ENCODE data around the gene HAND2. TPM values are rescaled to one million over a fixed set of nuclear protein-coding genes. Genes with fewer than 3 reads are reported as not detected.

The HAND2 gene
- total and polyA plus RNA-seq, 2 experiments from 2014 or later, result 0.15 TPM; not detected in 1

- H3K27ac ChIP-seq (ENCODE audit: low read depth), result no peak overlapping the region
- H3K27ac Mint-ChIP-seq, result no peak overlapping the region
- H3K27me3 Mint-ChIP-seq (ENCODE audit: insufficient read depth, low read depth, poor library complexity), result peaks cover 27% of the 10 kb centered on the region
- no peaks in the 10 kb centered on the region for H3K36me3 Mint-ChIP-seq (ENCODE audit: low read depth)
- H3K36me3 ChIP-seq (ENCODE audit: insufficient read depth), result no peaks in the 10 kb centered on the region
- DNase-seq (ENCODE audit: low spot score) (no peak), ATAC-seq (no peak)
- no peaks in the 10 kb centered on the region for H3K9me2 ChIP-seq (ENCODE audit: insufficient read depth)
- peaks cover 32% of the 10 kb centered on the region for H3K4me1 Mint-ChIP-seq
- H3K4me2 ChIP-seq, result no peak overlapping the region
- H2AFZ ChIP-seq, result no peak overlapping the region
- TF ChIP-seq EZH2phosphoT487 (IDR thresholded peaks at IDR 0.05; ENCODE audit: unreplicated experiment) (no peak), ZNF331 (CRISPR knock-in tag; IDR thresholded peaks at IDR 0.05; ENCODE audit: low read depth) (no peak), NANOG (IDR thresholded peaks at IDR 0.05; ENCODE audit: borderline replicate concordance) (no peak), CTCF (conservative IDR thresholded peaks at IDR 0.05; ENCODE audit: low read depth in 2 of 2) (no peak), POLR2AphosphoS5 (IDR thresholded peaks at IDR 0.05; ENCODE audit: low read depth) (no peak), CREB1 (CRISPR knock-in tag; IDR thresholded peaks at IDR 0.05; ENCODE audit: low read depth) (no peak), EZH2 (IDR thresholded peaks at IDR 0.05; ENCODE audit: low read depth, unreplicated experiment) (no peak)
- TF ChIP-seq, protein P1, sequence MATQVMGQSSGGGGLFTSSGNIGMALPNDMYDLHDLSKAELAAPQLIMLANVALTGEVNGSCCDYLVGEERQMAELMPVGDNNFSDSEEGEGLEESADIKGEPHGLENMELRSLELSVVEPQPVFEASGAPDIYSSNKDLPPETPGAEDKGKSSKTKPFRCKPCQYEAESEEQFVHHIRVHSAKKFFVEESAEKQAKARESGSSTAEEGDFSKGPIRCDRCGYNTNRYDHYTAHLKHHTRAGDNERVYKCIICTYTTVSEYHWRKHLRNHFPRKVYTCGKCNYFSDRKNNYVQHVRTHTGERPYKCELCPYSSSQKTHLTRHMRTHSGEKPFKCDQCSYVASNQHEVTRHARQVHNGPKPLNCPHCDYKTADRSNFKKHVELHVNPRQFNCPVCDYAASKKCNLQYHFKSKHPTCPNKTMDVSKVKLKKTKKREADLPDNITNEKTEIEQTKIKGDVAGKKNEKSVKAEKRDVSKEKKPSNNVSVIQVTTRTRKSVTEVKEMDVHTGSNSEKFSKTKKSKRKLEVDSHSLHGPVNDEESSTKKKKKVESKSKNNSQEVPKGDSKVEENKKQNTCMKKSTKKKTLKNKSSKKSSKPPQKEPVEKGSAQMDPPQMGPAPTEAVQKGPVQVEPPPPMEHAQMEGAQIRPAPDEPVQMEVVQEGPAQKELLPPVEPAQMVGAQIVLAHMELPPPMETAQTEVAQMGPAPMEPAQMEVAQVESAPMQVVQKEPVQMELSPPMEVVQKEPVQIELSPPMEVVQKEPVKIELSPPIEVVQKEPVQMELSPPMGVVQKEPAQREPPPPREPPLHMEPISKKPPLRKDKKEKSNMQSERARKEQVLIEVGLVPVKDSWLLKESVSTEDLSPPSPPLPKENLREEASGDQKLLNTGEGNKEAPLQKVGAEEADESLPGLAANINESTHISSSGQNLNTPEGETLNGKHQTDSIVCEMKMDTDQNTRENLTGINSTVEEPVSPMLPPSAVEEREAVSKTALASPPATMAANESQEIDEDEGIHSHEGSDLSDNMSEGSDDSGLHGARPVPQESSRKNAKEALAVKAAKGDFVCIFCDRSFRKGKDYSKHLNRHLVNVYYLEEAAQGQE (IDR thresholded peaks at IDR 0.05; ENCODE audit: unreplicated experiment), result no peak
- no peaks in the 10 kb centered on the region for H3F3A ChIP-seq (replicated peaks; ENCODE audit: low read depth)
- no peaks in the 10 kb centered on the region for H3K9me3 Mint-ChIP-seq
- no peaks in the 10 kb centered on the region for H4K20me1 ChIP-seq (replicated peaks; ENCODE audit: insufficient read depth)
- H3K4me1 ChIP-seq (ENCODE audit: insufficient read depth), result peaks cover 39% of the 10 kb centered on the region
- H3K79me2 ChIP-seq (replicated peaks; ENCODE audit: insufficient read depth), result no peaks in the 10 kb centered on the region
- H3K4me3 Mint-ChIP-seq, result no peak overlapping the region
- peaks cover 67% of the 10 kb centered on the region for H3K27me3 ChIP-seq (ENCODE audit: insufficient read depth)
- no peak overlapping the region for H3K4me3 ChIP-seq
Measured at GRCh38 chr4:173493041-173493440, 37.0 kb downstream of the HAND2 start.

- no peaks in the 10 kb centered on the region for H3K79me2 ChIP-seq (replicated peaks; ENCODE audit: insufficient read depth)
- no peak for ATAC-seq
- H3K27me3 Mint-ChIP-seq (ENCODE audit: insufficient read depth, low read depth, poor library complexity), result peaks cover 25% of the 10 kb centered on the region
- no peak overlapping the region for H3K4me3 ChIP-seq
- H3K36me3 ChIP-seq (ENCODE audit: insufficient read depth), result no peaks in the 10 kb centered on the region
- H3K9me2 ChIP-seq (ENCODE audit: insufficient read depth), result no peaks in the 10 kb centered on the region
- peaks cover 39% of the 10 kb centered on the region for H3K4me1 ChIP-seq (ENCODE audit: insufficient read depth)
- peaks cover 32% of the 10 kb centered on the region for H3K4me1 Mint-ChIP-seq
- no peaks in the 10 kb centered on the region for H4K20me1 ChIP-seq (replicated peaks; ENCODE audit: insufficient read depth)
- no peak overlapping the region for H3K4me2 ChIP-seq
- H3K27ac Mint-ChIP-seq, result no peak overlapping the region
- no peak overlapping the region for H2AFZ ChIP-seq
- H3K27ac ChIP-seq (ENCODE audit: low read depth), result no peak overlapping the region
- no peaks in the 10 kb centered on the region for H3F3A ChIP-seq (replicated peaks; ENCODE audit: low read depth)
- no peak for DNase-seq (ENCODE audit: low spot score)
- H3K36me3 Mint-ChIP-seq (ENCODE audit: low read depth), result no peaks in the 10 kb centered on the region
- no peaks in the 10 kb centered on the region for H3K9me3 Mint-ChIP-seq
- no peak overlapping the region for H3K4me3 Mint-ChIP-seq
- H3K27me3 ChIP-seq (ENCODE audit: insufficient read depth), result peaks cover 60% of the 10 kb centered on the region
- TF ChIP-seq STAT1 (IDR thresholded peaks at IDR 0.05; ENCODE audit: unreplicated experiment) (no peak), ETS1 (IDR thresholded peaks at IDR 0.05) (no peak), JUNB (IDR thresholded peaks at IDR 0.05; ENCODE audit: unreplicated experiment) (no peak), ZNF331 (CRISPR knock-in tag; IDR thresholded peaks at IDR 0.05; ENCODE audit: low read depth) (no peak), CTCF (conservative IDR thresholded peaks at IDR 0.05; ENCODE audit: low read depth in 2 of 2) (no peak), EZH2phosphoT487 (IDR thresholded peaks at IDR 0.05; ENCODE audit: unreplicated experiment) (no peak)
- TF ChIP-seq, protein P1 (IDR thresholded peaks at IDR 0.05; ENCODE audit: unreplicated experiment), result no peak
Measured at GRCh38 chr4:173492315-173492714, 37.7 kb downstream of the HAND2 start.

Data from GM23338 (cell line).